GM12872 (cell line): ENCODE results near the gene TBC1D5.

Experiments used
- CTCF ChIP-seq: IDR thresholded peaks from 3 replicates; pipeline ENCODE4 v1.5.1; 2011; ENCODE audit warnings: low read depth, mild to moderate bottlenecking, low read length, moderate library complexity; ENCODE audit not compliant: insufficient read depth

The TBC1D5 gene

GRCh38 chr3:17384567-17385296, 357.7 kb downstream of the TBC1D5 start:
- no peak for TF ChIP-seq CTCF

- no peak for TF ChIP-seq CTCF
Observed at GRCh38 chr3:17373304-17373703, 369.1 kb downstream of the TBC1D5 start.

- no peak for TF ChIP-seq CTCF
Observed at GRCh38 chr3:17372362-17373210, 369.8 kb downstream of the TBC1D5 start.

- no peak for TF ChIP-seq CTCF
Observed at GRCh38 chr3:17369973-17370372, 372.5 kb downstream of the TBC1D5 start.

GRCh38 chr3:17367171-17367570, 375.3 kb downstream of the TBC1D5 start:
- no peak for TF ChIP-seq CTCF

GRCh38 chr3:17360991-17361390, 381.4 kb downstream of the TBC1D5 start:
- no peak for TF ChIP-seq CTCF

- no peak for TF ChIP-seq CTCF
Observed at GRCh38 chr3:17359911-17360310, 382.5 kb downstream of the TBC1D5 start.
